GM21360 (cell line): Measurements from ENCODE around the gene USP47.

Experiments used
- ATAC-seq: cut with Tn5 transposase; IDR thresholded peaks from one replicate; pipeline ENCODE4 v1.9.1; 2021; ENCODE audit warnings: mild to moderate bottlenecking, moderate library complexity; ENCODE audit not compliant: unreplicated experiment

USP47 gene

DNA sequence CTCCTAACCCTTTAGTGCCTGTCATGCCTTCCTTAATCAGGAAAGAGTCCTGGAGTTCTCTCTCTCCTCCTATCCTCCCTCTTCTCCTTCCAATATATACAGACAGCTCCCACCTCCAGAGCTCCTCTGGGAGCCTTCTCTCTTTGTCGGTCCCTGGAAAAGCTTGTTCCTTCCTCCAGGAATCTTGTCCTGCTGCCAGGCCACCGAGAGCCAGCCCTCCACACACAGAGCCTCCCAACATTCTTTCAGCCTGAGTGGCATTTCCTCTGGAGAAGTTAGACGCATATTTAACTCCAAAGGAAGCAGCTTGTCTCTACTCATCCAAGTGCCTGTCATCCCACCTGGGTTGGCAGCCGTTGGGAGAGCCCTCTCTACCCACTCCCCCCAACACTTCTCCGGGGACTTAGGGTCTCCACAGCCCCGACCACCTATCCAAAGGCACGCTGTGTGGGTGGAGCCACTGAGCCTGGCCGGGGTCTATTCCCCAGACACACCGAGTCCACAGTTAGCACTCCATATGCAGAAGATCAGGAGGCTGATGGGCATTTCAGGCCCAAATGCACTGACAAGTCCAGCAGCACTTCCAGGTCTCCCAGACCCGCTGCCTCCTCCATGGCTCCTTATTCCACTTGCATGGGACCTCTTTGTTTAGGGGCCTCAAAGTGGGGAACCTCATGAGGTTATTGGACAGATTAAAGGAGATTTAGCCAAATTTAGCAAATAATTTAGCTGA lies 135.6 kb downstream of the USP47 start:
- no peak for ATAC-seq

DNA sequence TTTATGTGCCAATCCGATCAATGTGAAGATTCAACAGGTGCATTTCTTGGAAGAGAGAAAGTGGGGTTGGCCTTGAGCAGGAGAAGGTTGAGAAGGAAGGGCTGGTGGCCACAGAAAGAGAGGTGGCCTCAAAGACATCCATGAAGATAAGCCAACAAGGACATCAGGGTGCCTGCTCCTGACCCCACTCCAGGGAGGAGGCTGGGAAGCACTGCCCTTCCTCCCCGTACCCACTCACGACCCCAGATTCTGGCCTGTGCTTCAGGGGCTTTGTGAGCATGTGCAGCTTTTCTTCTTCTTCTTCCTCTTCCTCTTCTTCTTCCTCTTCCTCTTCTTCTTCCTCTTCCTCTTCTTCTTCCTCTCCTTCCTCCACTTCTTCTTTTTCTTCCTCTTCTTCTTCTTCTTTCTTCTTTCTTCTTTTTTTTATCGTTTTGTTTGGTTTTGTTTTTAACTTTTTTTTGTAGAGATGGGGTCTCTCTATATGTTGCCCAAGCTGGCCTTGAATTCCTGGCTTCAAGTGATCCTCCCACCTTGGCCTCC lies 136.4 kb downstream of the USP47 start:
- ATAC-seq = no peak

DNA sequence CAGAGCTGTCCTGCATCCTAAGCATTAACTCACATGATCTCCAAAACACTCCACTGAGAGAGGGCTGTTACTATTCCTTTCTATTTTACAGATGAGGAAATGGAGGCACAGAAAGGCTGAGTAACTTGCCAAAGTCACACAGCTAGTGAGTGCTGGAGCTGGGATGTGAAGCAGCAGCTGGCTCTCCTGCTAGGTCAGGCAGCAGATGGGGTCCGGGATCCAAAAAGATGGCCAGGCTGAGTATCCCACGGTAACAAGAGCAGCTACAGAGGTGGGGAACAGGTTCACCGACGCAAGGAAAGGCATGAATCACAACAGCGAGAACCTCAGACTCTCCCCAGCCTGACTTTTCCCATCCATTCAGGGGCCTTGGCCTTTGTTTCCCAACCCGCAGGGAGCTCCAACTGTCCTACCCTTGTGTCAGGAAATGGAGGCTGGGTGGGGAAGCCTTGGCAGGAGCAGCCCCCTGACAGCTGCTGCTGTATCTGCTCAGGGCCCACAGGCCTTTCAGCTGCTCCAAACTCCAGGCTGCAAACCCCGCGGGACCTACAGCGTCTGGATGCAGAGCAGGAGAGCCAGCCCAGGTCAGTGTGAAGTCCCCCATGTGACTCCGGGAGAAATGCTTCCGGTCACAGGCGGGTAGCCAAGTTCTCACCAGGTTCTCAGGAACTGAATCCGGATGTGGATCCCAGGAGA lies 137.2 kb downstream of the USP47 start:
- no peak for ATAC-seq

- no peak for ATAC-seq
Observed at GRCh38 chr11:11979488-11980117, 137.8 kb downstream of the USP47 start.

- ATAC-seq = no peak
Observed at GRCh38 chr11:11980200-11980599, 138.4 kb downstream of the USP47 start.

GRCh38 chr11:11980841-11981308 lies 139.1 kb downstream of the USP47 start:
- no peak for ATAC-seq

DNA sequence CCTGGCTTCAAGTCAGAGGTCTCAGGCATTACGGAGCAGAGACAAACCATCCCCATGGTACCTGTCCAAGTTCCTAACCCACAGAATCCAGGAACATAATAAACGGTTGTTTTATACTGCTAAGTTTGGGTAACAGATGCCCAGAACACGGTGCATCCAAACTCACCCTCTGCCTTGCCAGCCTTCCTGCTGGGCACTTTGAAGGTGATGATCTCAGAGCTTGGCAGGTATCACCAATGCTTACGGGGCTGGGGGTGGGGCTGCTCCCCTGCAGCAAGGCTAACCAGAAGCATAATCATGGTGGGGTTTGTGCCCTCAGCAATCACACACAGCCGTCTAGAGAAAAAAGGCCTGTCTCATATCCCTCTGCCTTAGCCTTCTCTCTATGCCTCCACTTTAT lies 139.6 kb downstream of the USP47 start:
- no peak for ATAC-seq

GRCh38 chr11:11981840-11982239 lies 140.1 kb downstream of the USP47 start:
- ATAC-seq = no peak

DNA sequence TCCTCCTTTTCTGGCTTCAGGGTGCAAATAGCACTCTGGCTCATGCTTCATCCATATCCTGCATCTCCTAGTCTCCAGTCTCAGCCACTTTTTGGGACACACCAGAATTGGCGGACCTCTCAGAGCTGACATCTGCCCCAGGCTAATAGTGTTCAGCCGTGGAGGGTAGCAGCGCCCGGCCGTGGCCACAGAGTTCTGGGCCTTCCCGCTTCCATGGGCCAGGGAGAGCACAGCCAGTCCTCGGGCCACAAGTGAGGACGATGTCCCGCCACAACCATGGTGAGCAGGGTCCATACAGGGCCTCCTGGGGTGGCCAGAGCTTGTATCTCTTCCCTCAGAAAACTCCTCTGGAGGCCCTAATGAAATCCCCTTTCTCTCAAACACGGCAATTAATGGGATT lies 140.7 kb downstream of the USP47 start:
- no peak for ATAC-seq

DNA sequence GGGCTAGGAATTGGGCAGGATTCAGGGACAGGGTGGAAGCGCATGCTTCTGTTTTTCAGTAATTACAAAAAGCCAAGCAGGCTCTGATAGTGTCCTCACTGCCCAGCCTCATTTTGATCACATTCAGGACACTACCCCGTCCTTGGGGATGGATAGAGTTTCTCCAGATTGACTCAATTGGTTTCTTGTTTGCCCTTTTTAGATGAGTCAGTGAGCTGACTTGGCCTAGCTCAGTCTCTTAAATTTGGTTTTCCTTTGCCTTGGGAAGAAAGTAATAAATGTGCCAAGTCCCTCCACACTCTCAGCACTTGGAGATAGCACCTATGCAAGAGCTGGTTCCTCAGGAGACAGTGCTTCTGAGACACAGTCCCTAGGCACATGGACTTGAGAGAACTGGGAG lies 141.2 kb downstream of the USP47 start:
- ATAC-seq = no peak

- ATAC-seq = no peak
Observed at GRCh38 chr11:11983427-11983826, 141.7 kb downstream of the USP47 start.

DNA sequence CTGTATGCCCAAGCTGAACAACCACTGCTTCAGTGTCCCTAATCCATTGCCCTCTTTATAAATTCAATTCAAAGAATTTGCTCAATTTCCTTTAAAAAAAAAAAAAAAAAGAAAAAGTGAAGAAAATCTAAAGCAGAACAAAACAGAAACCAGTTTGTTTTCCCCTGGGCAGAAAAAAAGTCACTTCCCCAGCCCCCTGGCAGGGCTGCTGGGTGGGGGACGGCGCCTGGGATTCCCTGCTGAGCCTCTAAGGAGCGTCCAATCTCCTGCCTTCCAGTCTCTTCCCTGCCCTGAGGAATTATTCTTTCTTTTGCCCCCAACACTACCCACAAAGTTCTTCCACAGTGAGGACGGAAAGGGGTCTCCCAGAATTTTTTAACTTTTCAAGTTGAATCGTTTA lies 142.8 kb downstream of the USP47 start:
- no peak for ATAC-seq

- no peak for ATAC-seq
Observed at GRCh38 chr11:11985016-11985715, 143.4 kb downstream of the USP47 start.

- ATAC-seq = no peak
Observed at GRCh38 chr11:11985954-11986949, 144.5 kb downstream of the USP47 start.

- ATAC-seq = no peak
Observed at GRCh38 chr11:11987503-11988022, 145.8 kb downstream of the USP47 start.

GRCh38 chr11:11988099-11988651 lies 146.4 kb downstream of the USP47 start:
- no peak for ATAC-seq

DNA sequence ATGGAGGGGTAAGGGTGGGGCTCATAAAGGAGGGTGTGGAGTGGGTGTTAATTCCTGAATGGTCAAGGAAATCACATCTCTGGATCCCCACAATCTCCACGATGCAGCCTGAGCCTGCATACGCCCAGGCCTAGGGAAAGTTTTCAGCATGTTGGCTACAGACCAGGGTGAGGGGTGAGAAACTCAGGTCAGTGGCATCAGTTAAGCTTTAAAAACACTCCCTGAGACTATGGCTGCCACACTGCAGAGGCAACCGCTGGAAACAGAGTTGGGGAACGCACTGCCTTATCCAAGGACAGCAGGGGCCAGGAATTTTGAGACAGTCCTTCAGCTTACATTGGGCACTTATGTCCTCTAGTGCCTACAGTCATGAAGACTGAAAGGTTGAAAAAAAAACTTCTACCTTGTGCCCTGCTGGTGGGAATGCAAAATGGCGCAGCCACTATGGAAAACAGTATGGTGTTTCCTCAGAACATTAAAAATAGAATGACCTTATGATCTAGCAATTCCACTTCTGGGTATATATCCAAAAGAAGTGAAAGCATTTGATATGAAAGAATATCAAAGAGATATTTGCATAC lies 147.0 kb downstream of the USP47 start:
- no peak for ATAC-seq

DNA sequence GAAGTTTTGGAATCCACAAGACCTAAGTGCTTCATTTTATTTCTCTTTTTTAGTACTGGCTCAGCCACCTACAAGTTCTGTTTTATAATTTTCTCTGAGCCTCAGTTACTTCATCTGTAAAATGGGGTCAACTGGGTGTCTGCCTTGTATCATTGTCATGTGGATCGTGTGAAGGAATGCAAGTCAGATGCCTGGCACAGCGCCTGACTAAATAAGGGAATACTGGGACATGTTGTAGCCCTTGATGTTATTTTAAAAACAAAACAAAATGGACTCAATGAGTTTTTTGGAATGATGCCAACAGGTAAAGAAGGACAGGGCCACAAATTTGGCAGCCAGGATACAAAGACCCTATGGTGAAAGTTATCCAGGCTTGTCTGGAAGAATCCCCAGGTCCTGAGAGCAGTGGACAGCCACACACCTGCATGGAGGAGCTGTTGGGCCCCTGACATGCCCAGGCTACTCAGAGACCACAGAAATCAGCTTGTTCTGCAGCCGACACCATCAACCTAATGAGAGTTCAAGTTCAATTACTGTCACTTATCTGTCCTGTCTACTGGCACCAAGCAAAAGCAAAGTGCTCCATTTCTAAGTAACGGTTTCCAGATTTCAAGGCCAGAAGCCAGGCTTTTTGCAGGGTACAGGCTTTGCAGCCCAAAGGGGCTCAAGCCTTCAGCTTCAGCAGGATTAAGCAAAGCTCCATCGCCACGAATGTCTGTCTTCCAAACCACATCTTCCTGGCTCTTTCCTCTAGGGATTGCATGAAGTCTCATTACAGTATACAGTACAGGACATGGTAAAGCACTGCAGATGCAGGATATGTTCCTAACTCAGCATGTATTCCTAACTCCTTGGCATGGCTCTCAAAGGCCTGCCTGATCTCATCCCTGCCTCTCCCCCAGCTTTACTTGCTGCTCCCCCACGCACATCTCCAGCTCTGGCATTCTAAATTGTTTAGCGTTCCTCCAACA lies 148.3 kb downstream of the USP47 start:
- no peak for ATAC-seq
